GM21447 (cell line): ENCODE data around the gene DEPDC4.
"Not testable (repeated sequence)": the region's sequence is repeated elsewhere in the genome, so short reads cannot be mapped to it uniquely, and the experiment has no call there.

Experiments used
- ATAC-seq: cut with Tn5 transposase; IDR thresholded peaks from one replicate; pipeline ENCODE4 v1.9.1; 2021; ENCODE audit not compliant: unreplicated experiment

Gene DEPDC4

GRCh38 chr12:100265107-100265506 lies 1.8 kb downstream of the DEPDC4 start:
- ATAC-seq, result not testable (repeated sequence)

- ATAC-seq, result no peak
These were observed 3.7 kb downstream of the DEPDC4 start for GRCh38 chr12:100263131-100263530.

DNA sequence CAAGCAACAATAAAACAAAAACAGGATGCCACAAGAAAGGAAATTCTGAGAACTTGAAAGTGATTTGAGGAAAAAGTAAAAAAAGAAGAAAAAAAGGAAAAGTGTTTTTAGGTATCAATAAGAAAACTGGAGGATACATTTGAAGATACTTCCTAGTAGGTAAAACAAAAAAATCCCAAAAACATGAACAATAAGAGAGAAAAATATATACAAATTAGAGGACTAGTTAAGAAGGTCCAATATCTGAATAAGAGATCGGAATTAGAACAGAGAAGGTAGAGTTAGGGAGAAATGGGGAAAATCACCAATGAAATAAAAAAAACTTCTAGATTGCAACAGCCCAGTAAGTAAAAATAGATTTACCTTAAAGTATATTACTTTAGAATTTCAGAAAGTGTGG lies 8.8 kb downstream of the DEPDC4 start:
- ATAC-seq, result no peak

GRCh38 chr12:100254876-100255275 lies 12.0 kb downstream of the DEPDC4 start:
- no peak for ATAC-seq

- no peak for ATAC-seq
These were observed 13.4 kb downstream of the DEPDC4 start for GRCh38 chr12:100253437-100253836.

GRCh38 chr12:100251917-100252316 lies 15.0 kb downstream of the DEPDC4 start:
- no peak for ATAC-seq

DNA sequence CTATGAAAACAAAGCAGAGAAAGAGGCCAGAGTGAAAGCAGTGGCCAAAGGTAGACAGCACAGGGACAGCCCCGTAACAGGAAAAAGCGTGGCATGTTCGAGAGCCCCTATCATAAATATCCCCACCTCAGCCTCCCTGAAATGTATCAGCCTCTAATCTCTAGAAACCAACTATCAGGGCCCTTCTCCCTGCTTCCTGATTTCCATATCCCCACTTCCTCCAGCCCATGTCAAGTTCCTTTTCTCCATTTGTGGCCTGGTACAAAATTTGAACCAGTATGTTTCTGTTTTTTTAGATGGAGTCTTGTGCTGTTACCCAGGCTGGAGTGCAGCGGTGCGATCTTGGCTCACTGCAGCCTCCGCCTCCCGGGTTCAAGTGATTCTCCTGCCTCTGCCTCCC lies 16.9 kb downstream of the DEPDC4 start:
- ATAC-seq, result no peak

- ATAC-seq, result no peak
These were observed 18.0 kb downstream of the DEPDC4 start for GRCh38 chr12:100248886-100249285.

DNA sequence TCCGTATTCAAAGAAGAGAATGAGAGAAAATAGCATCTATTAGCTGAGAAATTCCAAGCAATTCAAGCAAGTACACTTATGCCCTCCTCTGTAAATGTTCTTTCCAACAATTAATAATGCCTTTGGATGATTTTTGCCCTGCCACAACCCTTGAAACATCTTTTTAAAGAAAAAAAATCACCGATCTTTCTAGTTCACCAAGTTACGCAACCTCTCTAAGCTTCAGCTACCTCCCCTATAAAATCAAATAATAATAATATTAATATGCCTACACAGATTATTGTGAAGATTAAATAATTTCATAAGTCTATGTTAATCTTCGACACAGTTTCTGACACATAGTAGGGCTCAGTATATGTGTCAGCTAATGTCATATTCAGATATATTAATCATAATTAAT lies 19.1 kb downstream of the DEPDC4 start:
- ATAC-seq, result no peak

DNA sequence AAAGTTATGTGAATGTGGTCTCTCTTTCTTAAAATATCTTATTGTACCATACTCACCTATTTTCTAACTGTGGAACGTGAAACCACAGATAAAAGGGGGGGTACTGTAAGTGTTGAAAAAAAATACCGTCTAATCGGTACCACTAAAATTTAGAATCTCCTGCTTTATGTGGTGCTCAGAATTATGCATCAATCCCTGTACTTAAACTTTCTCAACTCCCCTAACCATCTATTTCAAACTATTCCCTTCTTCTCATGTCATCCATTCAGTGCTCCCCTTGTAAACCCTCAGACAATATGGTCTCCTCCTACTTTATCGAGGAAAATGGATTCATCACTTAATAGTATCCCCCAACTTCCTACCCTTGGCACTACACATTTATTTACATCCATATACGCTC lies 23.7 kb downstream of the DEPDC4 start:
- ATAC-seq, result no peak

- no peak for ATAC-seq
These were observed 27.3 kb downstream of the DEPDC4 start for GRCh38 chr12:100239589-100239988.

DNA sequence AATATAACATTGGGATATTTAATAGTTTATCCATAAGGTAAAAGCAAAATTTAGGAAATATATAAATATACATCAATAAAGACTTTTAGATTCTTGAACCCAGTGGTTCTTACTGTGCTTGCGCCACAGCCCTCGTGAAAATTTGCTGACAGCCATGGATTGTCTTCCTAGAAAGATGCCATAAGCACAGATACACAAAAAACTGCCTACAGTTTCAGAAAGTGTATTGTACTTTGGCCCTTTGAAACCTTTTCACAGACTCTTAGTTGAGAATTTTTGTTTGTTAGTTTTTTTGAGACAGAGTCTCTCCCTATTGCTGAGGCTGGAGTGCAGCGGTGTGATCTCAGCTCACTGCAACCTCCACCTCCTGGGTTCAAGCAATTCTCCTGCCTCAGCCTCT lies 28.1 kb downstream of the DEPDC4 start:
- ATAC-seq, result no peak

- ATAC-seq, result peak; percentile 53
These were observed 32.1 kb downstream of the DEPDC4 start for GRCh38 chr12:100234591-100235304.

- no peak for ATAC-seq
These were observed 32.7 kb downstream of the DEPDC4 start for GRCh38 chr12:100234166-100234565.

DNA sequence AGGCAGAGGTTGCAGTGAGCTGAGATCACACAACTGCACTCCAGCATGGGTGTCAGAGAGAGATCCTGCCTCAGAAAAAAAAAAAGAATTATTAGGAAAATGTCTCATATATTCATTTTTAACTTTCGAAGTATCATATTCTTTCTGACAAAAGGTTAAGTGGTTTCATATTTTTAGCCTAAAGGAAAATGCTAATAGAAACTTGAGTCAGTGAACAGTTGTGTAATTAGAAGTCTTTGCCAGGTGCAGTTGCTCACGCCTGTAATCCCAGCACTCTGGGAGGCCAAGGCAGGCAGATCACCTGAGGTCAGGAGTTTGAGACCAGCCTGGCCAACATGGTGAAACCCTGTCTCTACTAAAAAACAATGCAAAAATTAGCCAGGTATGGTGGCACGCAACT lies 35.0 kb downstream of the DEPDC4 start:
- not testable (repeated sequence) for ATAC-seq

DNA sequence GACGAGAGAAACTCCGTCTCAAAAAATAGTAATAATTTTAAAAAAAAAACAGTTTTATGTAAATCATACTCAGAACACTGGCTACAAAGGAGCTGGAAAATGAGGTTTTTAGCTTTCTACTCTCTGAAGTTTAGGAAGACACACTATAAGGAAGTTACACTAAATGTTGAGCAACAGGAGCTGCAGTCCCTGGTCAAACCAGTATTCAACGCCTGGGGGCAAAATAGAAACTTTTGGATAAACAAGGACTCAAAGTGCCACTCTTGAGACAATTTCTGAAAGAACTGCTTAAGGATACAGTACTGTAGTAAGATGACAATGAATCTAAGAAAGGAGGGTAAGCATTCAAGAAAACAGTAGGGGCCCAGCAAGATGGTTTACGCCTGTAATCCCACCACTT lies 37.0 kb downstream of the DEPDC4 start:
- no peak for ATAC-seq

GRCh38 chr12:100229036-100229635 lies 37.7 kb downstream of the DEPDC4 start:
- ATAC-seq, result no peak

DNA sequence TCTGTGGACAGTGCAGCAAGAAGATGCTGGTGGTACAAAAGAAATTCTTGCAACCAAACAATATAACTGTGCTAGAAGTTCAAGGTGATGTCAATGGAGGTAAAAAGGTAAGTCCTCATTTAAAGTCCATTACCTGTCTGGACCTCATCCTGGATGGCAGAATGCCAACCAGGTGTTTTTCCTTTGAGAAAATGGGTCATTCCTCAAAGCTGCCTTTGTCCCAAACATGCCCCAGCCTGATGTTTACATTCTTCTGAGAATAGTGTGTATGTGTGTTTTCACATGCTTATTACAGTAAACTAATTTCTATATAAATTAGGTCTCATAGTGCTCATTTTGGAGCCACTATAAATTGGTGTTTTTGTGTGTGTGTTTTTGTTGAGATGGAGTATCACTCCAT lies 41.4 kb downstream of the DEPDC4 start:
- no peak for ATAC-seq

DNA sequence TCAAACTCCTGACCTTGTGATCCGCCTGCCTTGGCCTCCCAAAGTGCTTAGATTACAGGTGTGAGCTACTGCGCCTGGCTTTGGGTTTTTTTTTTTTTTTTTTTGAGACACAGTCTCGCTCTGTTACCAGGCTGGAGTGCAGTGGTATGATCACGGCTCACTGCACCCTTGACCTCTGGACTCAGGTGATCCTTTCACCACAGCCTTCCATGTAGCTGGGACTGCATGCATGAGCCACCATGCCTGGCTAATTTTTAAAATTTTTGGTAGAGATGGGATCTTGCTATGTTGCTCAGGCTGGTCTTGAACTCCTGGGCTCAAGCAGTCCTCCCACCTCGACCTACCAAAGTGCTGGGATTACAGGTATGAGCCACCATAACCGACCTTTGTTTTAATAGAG lies 44.7 kb downstream of the DEPDC4 start:
- not testable (repeated sequence) for ATAC-seq

- no peak for ATAC-seq
These were observed 45.4 kb downstream of the DEPDC4 start for GRCh38 chr12:100221523-100221922.

- no peak for ATAC-seq
These were observed 47.4 kb downstream of the DEPDC4 start for GRCh38 chr12:100219328-100220109.

DNA sequence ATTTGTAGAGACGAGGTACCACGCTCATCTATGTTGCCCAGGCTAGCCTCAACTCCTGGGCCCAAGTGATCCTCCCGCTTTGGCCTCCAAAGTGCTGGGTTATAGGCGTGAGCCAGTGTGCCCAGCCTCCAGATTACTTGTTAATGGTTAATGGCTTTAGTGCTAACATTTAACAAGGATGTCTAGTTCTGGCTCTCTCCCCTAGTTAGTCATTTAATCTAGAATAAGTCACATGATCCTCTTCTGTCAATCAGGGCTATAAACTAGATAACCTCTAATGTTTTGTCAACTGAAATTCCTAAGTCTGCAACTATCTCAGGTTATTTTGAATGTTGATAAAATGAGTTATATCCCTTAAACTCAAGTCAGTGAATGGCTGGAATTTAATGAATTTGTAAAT lies 50.5 kb downstream of the DEPDC4 start:
- ATAC-seq, result no peak
